ENCODE measurements around the gene DPEP1.

- TF ChIP-seq CTCF (IDR thresholded peaks at IDR 0.05; ENCODE audit: low read depth, low read length) (no peak), MYC (IDR thresholded peaks at IDR 0.05; ENCODE audit: low read depth, low read length) (no peak)
These were observed 8.7 kb upstream of the DPEP1 start for GRCh38 chr16:89604764-89605163.
